Upper lobe of right lung (tissue), 1 donor: ENCODE measurements around the gene NNMT. TPM values are rescaled to one million over a fixed set of nuclear protein-coding genes. Genes with fewer than 3 reads are reported as not detected.

ENCODE experiments used
- ATAC-seq: fragments of 200-7000 bp; cut with Tn5 transposase; one replicate; pipeline ENCODE4 v1.9.1; 2020; ENCODE audit warnings: mild to moderate bottlenecking, moderate library complexity
- DNase-seq: peaks from one replicate; pipeline ENCODE4 v3.0.0-alpha.2; 2020
- H3K27ac ChIP-seq: fragments of 200-600 bp; one replicate; pipeline ENCODE4 v1.8.0; 2022
- H3K27me3 ChIP-seq: fragments of 200-600 bp; one replicate; pipeline ENCODE4 v1.8.0; 2022; ENCODE audit warnings: mild to moderate bottlenecking
- H3K36me3 ChIP-seq: fragments of 200-600 bp; one replicate; pipeline ENCODE4 v1.8.0; 2022
- H3K4me1 ChIP-seq: fragments of 200-600 bp; one replicate; pipeline ENCODE4 v1.8.0; 2022
- H3K4me3 ChIP-seq: fragments of 200-600 bp; one replicate; pipeline ENCODE4 v1.8.0; 2022; ENCODE audit warnings: mild to moderate bottlenecking
- H3K9me3 ChIP-seq: fragments of 200-600 bp; one replicate; pipeline ENCODE4 v1.8.0; 2022
- CTCF ChIP-seq: fragments of 200-600 bp; IDR thresholded peaks from one replicate; pipeline ENCODE4 v1.8.0; 2022; ENCODE audit warnings: antibody characterized with exemption
- intact Hi-C: fragments of 100-400 bp; cut with DNase I; formaldehyde crosslinking; loops from one replicate; pipeline ENCODE4 v1.11.0; 2022
- total RNA-seq: library from RNA; stranded (reverse); fragmentation: NEBNext Ultra II Directional; extraction: Animal tissue kit (Norgen Biotek cat#: 25700); gene quantifications from one replicate; pipeline ENCODE4 v1.2.1, GENCODE V29; 2021
- donor health status: DM: no; HTN: yes; CAD: no; lungs with severe emphysema.

NNMT gene
- total RNA-seq, 1 donor from 2014 or later = 349 TPM

- ATAC-seq (no peak), DNase-seq (no peak)
- Histone ChIP-seq H3K36me3 (no peaks in the 10 kb centered on the region), H3K4me3 (no peak overlapping the region), H3K4me1 (peaks cover 41% of the 10 kb centered on the region), H3K27me3 (no peaks in the 10 kb centered on the region), H3K27ac (no peak overlapping the region), H3K9me3 (no peaks in the 10 kb centered on the region)
- no peak for TF ChIP-seq CTCF
- intact Hi-C loops = no loop called here
Observed at GRCh38 chr11:114321621-114322257, 25.5 kb downstream of the NNMT start.

- no peak overlapping the region for H3K4me3 ChIP-seq
- no peak for TF ChIP-seq CTCF
- intact Hi-C loops = no loop called here
- H3K36me3 ChIP-seq = no peaks in the 10 kb centered on the region
- H3K4me1 ChIP-seq = peaks cover 29% of the 10 kb centered on the region
- H3K9me3 ChIP-seq = no peaks in the 10 kb centered on the region
- DNase-seq (no peak), ATAC-seq (peak; percentile 20)
- H3K27me3 ChIP-seq = no peaks in the 10 kb centered on the region
- no peak overlapping the region for H3K27ac ChIP-seq
Observed at GRCh38 chr11:114322934-114323333, 26.7 kb downstream of the NNMT start.

GRCh38 chr11:114326151-114326550 is 30.0 kb downstream of the NNMT start:
- Histone ChIP-seq H3K36me3 (no peaks in the 10 kb centered on the region), H3K4me1 (peaks cover 4% of the 10 kb centered on the region), H3K4me3 (no peak overlapping the region), H3K9me3 (peaks cover 7% of the 10 kb centered on the region), H3K27me3 (no peaks in the 10 kb centered on the region), H3K27ac (no peak overlapping the region)
- intact Hi-C loops = no loop called here
- DNase-seq (no peak), ATAC-seq (no peak)
- no peak for TF ChIP-seq CTCF

- Histone ChIP-seq H3K4me3 (no peak overlapping the region), H3K36me3 (no peaks in the 10 kb centered on the region), H3K9me3 (peaks cover 7% of the 10 kb centered on the region), H3K4me1 (no peaks in the 10 kb centered on the region), H3K27me3 (no peaks in the 10 kb centered on the region), H3K27ac (no peak overlapping the region)
- DNase-seq = no peak
- no peak for ATAC-seq
- no peak for TF ChIP-seq CTCF
- intact Hi-C loops = no loop called here
Observed at GRCh38 chr11:114326776-114327175, 30.6 kb downstream of the NNMT start.

GRCh38 chr11:114330373-114330772 is 34.2 kb downstream of the NNMT start:
- ATAC-seq (no peak), DNase-seq (no peak)
- peaks cover 7% of the 10 kb centered on the region for H3K9me3 ChIP-seq
- no peak overlapping the region for H3K4me3 ChIP-seq
- intact Hi-C loops = no loop called here
- no peaks in the 10 kb centered on the region for H3K4me1 ChIP-seq
- no peak for TF ChIP-seq CTCF
- H3K27ac ChIP-seq = no peak overlapping the region
- no peaks in the 10 kb centered on the region for H3K27me3 ChIP-seq
- no peaks in the 10 kb centered on the region for H3K36me3 ChIP-seq
